Thyroid gland (tissue), 4 donors: ENCODE data around the gene WDFY2. TPM values are rescaled to one million over a fixed set of nuclear protein-coding genes. Genes with fewer than 3 reads are reported as not detected.

Experiments
- DNase-seq, 2 donors: peaks; one replicate each; pipeline ENCODE4 v3.0.0-alpha.2; 2019
- H3K27ac ChIP-seq, 3 donors: fragments of 200-600 bp; sonication (generic); 1 replicate in 2 of 3; 2 replicates in 1 of 3; pipeline ENCODE4 v1.5.1; 2016 to 2019; ENCODE audit warnings: mild to moderate bottlenecking in 1 of 3, moderate library complexity in 1 of 3
- H3K27me3 ChIP-seq: fragments of 200-600 bp; sonication (generic); one replicate; pipeline ENCODE4 v1.5.1; 2019
- H3K36me3 ChIP-seq, 2 donors: fragments of 200-600 bp; sonication (generic); one replicate each; pipeline ENCODE4 v1.5.1; 2016 to 2019
- H3K4me1 ChIP-seq, 2 donors: fragments of 200-600 bp; sonication (generic); one replicate each; pipeline ENCODE4 v1.5.1; 2017 to 2019
- H3K4me3 ChIP-seq, 3 donors: fragments of 200-600 bp; sonication (generic); replicated peaks in 1 of 3; 1 replicate in 2 of 3; 2 replicates in 1 of 3; pipeline ENCODE4 v1.5.1; 2016; ENCODE audit warnings: mild to moderate bottlenecking in 1 of 3
- H3K9me3 ChIP-seq: fragments of 200-600 bp; sonication (generic); one replicate; pipeline ENCODE4 v1.5.1; 2017
- POLR2A ChIP-seq, 2 donors: fragments of 450-650 bp; IDR thresholded peaks; one replicate each; pipeline ENCODE4 v1.6.1; 2017; ENCODE audit warnings: antibody characterized with exemption in 2 of 2, mild to moderate bottlenecking in 2 of 2, moderate library complexity in 1 of 2
- WGBS, 2 donors: methylation state at CpG; one replicate each; pipeline ENCODE4 v1.1.5; 2017; 5-methylcytosine and 5-hydroxymethylcytosine counted together
- intact Hi-C: fragments of 100-400 bp; cut with DNase I; formaldehyde crosslinking; loops from one replicate; pipeline ENCODE4 v1.15.1; 2023
- total RNA-seq, 4 donors: library from RNA; depleted of rRNA; stranded (reverse); fragments of >200 nt; gene quantifications; one replicate each; pipeline ENCODE4 v1.2.3, GENCODE V29; 2016
- TF ChIP-seq, protein P1 (sequence below), 6 experiments: fragments of 200-600 bp in 3 of 6; fragments of 450-650 bp in 3 of 6; sonication (generic) in 3 of 6; IDR thresholded peaks; one replicate each; pipeline ENCODE4 v1.5.1; 2016 to 2019; ENCODE audit warnings: antibody characterized with exemption in 6 of 6, mild to moderate bottlenecking in 2 of 6, inconsistent platforms in 1 of 6, moderate library complexity in 1 of 6

Gene WDFY2
- total RNA-seq, 4 donors from 2014 or later: 15.8 to 23.9 (median 20.9) TPM

DNA sequence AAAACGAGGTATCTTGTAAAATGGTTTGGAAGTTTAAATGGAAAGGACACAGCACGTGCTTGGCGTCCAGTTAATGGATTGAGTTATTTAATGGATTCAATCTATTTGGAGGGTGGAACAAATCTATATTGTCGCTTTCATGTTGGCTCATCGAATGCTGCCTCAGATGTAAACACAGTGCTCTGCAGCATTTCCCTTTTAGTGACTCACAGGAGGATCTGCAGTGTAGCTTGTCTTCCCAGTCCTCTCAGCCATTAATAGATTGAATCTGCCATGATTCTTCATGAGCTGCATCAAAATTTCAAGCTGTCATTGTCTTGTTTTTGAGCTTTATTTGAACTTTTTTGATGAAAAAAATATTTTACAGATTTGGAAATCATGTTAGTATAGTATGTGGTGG, 175.0 kb downstream of the WDFY2 start:
- intact Hi-C loops: no loop called here
- H3K36me3 ChIP-seq: peaks cover 0 to 10% of the 10 kb centered on the region in 2 donors
- no peaks in the 10 kb centered on the region for H3K27me3 ChIP-seq
- peaks cover 37 to 38% of the 10 kb centered on the region in 2 donors for H3K4me1 ChIP-seq
- 92 to 95% methylated on average over 5 of the region's 5 CpGs for WGBS, 2 donors
- no peak for DNase-seq
- no peaks in the 10 kb centered on the region for H3K9me3 ChIP-seq
- TF ChIP-seq, protein P1, sequence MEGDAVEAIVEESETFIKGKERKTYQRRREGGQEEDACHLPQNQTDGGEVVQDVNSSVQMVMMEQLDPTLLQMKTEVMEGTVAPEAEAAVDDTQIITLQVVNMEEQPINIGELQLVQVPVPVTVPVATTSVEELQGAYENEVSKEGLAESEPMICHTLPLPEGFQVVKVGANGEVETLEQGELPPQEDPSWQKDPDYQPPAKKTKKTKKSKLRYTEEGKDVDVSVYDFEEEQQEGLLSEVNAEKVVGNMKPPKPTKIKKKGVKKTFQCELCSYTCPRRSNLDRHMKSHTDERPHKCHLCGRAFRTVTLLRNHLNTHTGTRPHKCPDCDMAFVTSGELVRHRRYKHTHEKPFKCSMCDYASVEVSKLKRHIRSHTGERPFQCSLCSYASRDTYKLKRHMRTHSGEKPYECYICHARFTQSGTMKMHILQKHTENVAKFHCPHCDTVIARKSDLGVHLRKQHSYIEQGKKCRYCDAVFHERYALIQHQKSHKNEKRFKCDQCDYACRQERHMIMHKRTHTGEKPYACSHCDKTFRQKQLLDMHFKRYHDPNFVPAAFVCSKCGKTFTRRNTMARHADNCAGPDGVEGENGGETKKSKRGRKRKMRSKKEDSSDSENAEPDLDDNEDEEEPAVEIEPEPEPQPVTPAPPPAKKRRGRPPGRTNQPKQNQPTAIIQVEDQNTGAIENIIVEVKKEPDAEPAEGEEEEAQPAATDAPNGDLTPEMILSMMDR (IDR thresholded peaks at IDR 0.05): no peak
- no peak for TF ChIP-seq POLR2A (IDR thresholded peaks at IDR 0.05)
- no peak overlapping the region for H3K4me3 ChIP-seq
- H3K27ac ChIP-seq: peak overlapping the region in 2 of 3 donors; percentile 96 to 100

DNA sequence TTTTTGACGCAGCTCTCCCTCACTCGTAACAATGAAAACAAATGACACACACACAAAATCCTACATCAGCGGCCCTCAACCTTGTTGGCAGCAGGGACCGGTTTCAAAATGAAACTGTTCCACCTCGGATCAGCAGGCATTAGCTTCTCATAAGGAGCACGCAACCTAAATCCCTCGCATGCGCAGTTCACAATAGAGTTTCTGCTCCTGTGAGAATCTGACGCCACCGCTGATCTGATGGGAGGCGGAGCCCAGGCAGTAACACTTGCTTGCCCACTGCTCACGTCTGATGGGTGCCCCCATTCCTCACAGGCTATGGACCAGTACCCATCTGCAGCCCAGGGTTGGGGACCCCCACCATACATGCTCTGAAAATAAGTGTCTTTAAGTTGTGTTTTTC, 176.3 kb downstream of the WDFY2 start:
- Histone ChIP-seq H3K9me3 (no peaks in the 10 kb centered on the region), H3K36me3 (peaks cover 0 to 7% of the 10 kb centered on the region in 2 donors), H3K27ac (peak overlapping the region; percentile 96 to 100 (median 97)), H3K4me3 (no peak overlapping the region), H3K4me1 (peaks cover 50 to 52% of the 10 kb centered on the region in 2 donors), H3K27me3 (no peaks in the 10 kb centered on the region)
- peak; percentile 85 to 86 for DNase-seq
- TF ChIP-seq, protein P1 (IDR thresholded peaks at IDR 0.05): no peak
- peak in 1 of 2 donors; percentile 87 for TF ChIP-seq POLR2A (IDR thresholded peaks at IDR 0.05)
- WGBS, 2 donors: 35 to 38% methylated on average over 12 of the region's 12 CpGs
- intact Hi-C loops: no loop called here

- peaks cover 52 to 55% of the 10 kb centered on the region in 2 donors for H3K4me1 ChIP-seq
- H3K4me3 ChIP-seq: no peak overlapping the region
- no peaks in the 10 kb centered on the region for H3K9me3 ChIP-seq
- H3K27ac ChIP-seq: peak overlapping the region; percentile 96 to 100 (median 97)
- intact Hi-C loops: no loop called here
- DNase-seq: peak; percentile 96
- TF ChIP-seq POLR2A (IDR thresholded peaks at IDR 0.05): peak in 1 of 2 donors; percentile 85
- TF ChIP-seq, protein P1 (IDR thresholded peaks at IDR 0.05): peak in 2 of 6 experiments; percentile 14 to 17
- H3K36me3 ChIP-seq: peaks cover 0 to 3% of the 10 kb centered on the region in 2 donors
- 48 to 51% methylated on average over 15 to 16 of the region's 16 CpGs for WGBS, 2 donors
- no peaks in the 10 kb centered on the region for H3K27me3 ChIP-seq
Observed at GRCh38 chr13:51761643-51762350, 177.5 kb downstream of the WDFY2 start.

GRCh38 chr13:51763486-51763885, 179.2 kb downstream of the WDFY2 start:
- H3K4me1 ChIP-seq: peaks cover 52 to 59% of the 10 kb centered on the region in 2 donors
- H3K27ac ChIP-seq: peak overlapping the region; percentile 96 to 100 (median 97)
- intact Hi-C loops: no loop called here
- WGBS, 2 donors: 85 to 91% methylated on average over 2 of the region's 2 CpGs
- H3K4me3 ChIP-seq: no peak overlapping the region
- no peak for TF ChIP-seq POLR2A (IDR thresholded peaks at IDR 0.05)
- TF ChIP-seq, protein P1 (IDR thresholded peaks at IDR 0.05): no peak
- peak in 1 of 2 donors; percentile 50 for DNase-seq
- peaks cover 0 to 3% of the 10 kb centered on the region in 2 donors for H3K36me3 ChIP-seq
- no peaks in the 10 kb centered on the region for H3K9me3 ChIP-seq
- H3K27me3 ChIP-seq: no peaks in the 10 kb centered on the region
